Islet of Langerhans (tissue), 1 donor: Measurements from ENCODE around the gene NACC2.

Experiments used
- FAIRE-seq: peaks from one replicate; lab custom pipeline; 2011; peaks lifted over from hg19 to GRCh38; lab: Jason Lieb, UNC

Gene NACC2

DNA sequence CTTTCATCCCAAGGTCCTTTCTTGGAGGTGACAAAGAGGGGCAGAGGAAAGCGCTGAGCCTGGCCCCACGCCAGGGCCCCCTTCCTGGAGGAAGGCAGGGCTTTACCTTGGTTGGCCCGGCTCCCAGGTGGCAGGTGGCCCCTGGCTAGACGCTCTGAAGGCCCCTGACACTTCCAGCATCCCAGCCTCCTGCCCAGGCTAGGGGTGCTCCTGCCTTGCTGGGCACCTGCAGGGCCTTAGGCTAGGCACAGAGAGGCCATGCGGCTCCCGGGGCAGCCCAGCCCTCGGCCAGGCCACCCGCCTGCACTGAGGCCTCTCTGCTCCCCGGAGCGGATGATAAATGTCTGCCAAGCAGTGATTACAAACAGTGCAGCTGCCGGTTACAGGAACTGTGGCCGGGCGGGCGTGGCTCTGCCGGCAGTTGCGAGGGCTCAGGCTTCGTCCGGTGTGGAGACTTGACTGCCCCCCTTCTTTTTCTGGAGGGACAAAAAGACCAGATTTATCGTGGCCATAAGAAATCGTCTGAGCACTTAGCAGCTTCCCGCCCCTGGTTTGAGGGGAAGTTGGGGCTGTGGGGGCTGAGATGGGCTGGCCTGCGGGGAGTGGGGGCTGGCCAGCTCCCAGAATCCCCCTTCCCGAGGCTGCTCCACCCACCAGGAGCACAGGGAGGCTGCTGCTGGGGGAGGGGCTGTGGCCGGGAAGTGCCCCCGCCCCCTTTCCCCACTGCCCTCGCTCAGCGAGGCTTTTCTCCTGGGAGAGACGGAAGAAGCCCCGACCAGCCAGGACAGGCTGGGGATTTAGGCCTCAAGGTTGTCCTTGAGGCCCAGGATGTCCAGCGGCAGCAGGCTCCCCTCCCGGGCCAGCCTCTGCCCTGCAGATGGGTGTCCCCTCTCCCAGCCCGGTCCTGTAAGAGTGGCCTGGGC, 102.3 kb downstream of the NACC2 start:
- no peak for FAIRE-seq

DNA sequence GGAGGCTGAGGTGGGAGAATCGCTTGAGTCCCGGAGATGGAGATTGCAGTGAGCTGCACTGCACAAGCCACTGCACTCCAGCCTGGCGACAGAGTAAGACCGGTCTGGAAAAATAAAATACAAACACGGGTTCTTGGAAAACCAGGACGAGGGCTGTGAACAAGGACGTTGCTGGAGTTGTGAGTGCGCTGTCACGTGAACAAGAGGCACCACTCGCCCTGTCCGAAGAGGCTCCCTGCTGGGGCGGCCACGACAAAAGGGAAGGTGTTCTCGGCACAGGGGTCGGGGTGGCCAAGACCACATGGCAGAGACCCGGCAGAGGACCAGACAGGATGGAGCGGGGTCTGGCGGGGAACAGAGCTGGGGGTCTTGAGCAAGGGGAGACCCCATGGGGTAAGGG, 103.3 kb downstream of the NACC2 start:
- no peak for FAIRE-seq

DNA sequence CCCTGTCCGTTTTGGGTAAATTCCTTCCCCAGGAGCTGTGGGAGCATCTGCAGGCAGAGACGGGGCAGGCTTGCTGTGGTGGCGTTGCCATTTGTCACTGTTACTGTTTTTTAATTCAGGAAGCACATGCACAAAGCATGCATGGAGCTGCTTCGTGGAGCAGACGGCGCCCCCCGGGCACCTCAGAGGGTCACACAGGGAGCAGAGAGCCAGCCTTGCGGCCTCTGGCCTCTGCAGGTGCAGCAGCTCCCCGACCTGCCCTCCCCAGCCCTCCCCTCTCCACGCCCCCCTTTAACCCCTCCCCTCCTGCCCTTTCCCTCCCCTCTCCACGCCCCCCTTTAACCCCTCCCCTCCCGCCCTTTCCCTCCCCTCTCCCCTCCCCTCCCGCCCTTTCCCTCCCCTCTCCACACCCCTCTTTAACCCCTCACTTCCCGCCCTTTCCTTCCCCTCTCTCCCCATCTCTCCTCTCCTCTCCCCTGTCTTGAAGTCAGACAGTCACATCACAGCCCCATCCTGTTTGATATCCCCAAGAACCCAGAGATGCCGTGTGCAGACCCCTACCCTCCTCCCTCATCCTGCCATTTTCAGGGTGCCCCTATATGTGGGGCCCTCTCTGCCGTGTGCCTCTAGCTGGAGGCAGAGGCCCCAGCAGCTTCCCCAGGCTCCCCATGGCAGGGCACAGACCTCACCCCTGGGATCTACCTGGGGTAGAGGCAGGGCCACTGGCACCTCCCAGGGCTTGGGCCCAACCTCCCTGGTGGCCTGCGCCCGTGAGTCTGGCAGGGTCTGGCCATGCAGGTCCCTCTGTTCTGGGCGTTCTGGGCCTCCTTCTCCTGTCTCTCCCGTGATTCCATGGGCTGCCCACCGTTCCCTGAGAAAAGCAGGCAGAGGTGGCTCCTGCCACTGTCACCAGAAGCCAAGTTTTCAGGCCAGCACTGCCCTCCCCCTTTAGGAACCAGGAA, 104.3 kb downstream of the NACC2 start:
- no peak for FAIRE-seq

GRCh38 chr9:135989722-135990467, 105.2 kb downstream of the NACC2 start:
- FAIRE-seq: no peak

DNA sequence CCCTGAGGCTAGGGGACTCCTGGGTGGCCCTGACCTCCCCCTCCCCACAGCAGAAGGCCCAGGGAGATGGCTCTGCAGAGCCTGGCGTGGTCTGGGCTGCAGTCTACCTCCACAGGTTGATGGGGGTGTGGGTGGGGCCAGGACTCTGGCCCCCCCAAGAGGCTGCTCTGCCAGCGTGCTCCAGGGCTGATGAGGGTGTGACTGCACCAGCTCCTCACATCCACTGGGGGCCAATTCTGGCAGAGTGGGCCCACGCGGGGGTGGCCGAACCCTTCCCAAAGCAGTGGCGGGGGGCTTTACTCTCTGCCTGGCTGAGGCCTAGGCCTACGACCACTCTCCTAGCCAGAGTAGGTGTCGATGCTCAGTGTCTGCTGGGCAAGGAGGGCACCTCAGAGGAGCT, 105.9 kb downstream of the NACC2 start:
- FAIRE-seq: no peak

GRCh38 chr9:135988493-135988892, 106.6 kb downstream of the NACC2 start:
- FAIRE-seq: no peak

DNA sequence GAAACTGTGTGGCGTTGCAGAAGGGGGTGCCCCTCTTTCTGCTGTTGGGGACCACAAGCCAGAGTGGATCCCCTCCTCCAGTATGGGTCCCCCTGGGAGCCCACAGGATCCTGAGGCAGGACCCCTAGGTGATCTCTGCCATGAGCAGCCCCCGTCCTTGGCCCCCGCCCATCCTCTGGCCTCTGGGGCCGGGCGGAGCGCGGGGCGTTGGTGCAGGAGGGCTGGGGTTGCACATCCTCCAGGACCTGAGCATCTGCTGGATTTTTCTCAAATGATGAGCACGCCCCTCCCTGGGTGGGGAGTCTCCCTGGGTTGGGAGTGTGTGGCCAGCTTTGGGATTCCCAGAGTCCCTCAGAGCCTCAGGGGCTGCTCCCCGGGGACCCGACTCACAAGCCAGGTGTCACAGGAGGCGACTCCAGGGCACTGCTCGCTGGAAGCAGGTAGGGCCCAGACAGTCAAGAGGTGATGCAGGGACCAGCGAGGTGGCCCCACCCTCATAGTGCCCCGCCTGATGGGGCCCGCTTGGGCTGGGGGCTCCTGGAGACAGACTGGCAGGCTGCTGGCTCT, 107.2 kb downstream of the NACC2 start:
- no peak for FAIRE-seq

DNA sequence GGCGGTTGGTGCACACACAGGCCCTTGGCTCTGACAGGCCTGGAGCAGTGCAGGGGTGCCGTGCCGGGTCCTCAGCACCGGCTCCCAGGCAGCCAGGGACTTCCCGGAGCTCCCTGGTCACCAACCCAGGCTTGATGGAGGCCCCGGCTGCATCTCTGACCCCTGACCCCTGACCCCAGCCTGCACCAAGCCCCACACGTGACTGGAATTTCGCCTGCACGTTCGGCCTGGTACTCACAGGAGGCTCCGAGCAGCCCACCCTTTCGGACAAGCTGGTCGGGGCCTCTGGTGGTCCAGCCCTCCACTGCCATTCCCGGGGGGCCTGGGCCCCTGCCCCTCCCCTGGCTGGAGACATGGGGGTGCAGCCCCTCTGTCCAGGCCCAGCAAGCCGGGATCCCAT, 108.5 kb downstream of the NACC2 start:
- no peak for FAIRE-seq

- no peak for FAIRE-seq
These were observed 109.2 kb downstream of the NACC2 start for GRCh38 chr9:135985889-135986288.

DNA sequence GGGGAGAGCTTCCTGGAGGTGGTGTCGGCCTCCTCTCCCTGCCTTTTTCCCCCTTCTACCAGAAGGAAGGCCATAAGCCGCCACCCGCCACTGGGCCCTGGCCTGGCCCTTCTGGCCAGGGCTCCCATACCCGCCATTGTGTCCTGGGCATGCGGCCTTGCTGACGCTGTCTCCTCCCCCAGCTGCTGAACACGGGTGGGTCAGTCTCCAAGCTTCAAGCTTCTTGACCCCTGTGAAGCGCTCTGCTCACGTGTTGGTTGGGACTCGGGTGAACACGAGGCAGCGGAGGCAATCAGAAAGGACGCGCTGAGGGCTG, 109.7 kb downstream of the NACC2 start:
- FAIRE-seq: no peak

- FAIRE-seq: no peak
These were observed 110.9 kb downstream of the NACC2 start for GRCh38 chr9:135984072-135984710.

GRCh38 chr9:135983208-135984071, 111.6 kb downstream of the NACC2 start:
- no peak for FAIRE-seq

DNA sequence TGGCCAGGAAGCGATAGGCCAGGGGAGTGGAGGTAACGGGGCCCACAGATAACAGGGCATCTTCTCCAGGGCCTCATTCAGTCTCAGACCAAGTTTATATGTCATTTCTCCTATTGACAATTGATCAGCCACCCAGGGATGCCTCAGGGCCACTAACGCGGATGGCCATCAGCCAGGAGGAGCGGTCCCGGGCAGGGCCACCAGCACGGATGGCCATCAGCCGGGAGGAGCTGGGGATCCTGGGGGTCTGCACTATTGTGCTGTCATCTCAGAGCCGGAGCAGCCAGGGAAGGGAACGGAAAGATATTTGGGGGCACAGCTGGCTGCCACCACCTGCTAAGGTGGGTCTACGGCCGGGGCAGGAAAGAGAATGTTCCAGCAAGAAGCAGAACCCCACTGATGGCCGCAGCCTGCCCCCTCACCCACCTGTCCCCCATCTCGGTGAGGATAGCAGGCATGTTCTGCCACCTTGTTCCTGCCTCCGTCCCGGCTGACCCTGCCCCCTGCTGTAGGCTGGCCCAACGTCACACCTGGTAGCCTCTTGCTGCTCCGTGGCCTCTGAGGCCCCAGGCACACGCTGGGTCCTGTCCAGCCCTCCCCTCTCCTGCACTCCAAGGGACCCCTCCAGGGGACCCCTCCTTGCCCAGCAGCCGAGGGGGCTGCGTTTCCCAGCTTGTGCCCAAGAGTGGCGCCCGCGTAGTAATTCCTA, 112.4 kb downstream of the NACC2 start:
- no peak for FAIRE-seq

DNA sequence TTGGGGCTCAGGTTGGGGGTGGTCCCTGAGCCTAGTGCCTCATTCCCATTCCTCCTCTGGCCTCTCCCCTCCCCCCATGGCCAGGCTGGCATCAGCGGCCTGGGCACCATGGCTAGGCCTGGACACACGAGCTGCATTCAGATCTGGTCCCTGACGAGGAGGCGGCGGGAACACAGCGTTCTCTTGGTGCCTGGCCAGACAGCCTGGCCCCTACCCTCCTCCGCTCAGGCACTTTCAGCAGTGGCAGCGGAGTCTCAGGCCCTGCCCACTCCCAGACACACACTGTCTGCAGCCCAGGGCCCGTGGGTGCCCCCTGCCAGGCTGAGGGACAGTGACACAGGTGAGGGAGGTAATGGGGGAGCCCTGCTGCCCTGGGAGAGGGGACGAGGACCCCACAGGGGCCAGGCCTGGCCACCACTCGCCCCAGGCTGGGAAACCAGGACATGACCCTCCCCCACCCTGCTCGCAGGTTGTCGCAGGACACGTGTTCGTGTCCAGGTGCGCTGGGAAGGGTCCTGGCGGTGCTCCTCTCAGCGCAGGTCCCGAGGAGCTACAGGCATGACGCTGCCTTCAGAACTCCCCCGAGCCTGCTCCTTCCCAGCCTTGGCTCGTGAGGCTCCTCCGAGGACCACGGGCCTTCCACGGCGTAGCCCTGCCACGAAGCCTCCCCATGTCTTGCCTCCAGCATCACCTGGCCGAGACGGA, 114.0 kb downstream of the NACC2 start:
- no peak for FAIRE-seq

DNA sequence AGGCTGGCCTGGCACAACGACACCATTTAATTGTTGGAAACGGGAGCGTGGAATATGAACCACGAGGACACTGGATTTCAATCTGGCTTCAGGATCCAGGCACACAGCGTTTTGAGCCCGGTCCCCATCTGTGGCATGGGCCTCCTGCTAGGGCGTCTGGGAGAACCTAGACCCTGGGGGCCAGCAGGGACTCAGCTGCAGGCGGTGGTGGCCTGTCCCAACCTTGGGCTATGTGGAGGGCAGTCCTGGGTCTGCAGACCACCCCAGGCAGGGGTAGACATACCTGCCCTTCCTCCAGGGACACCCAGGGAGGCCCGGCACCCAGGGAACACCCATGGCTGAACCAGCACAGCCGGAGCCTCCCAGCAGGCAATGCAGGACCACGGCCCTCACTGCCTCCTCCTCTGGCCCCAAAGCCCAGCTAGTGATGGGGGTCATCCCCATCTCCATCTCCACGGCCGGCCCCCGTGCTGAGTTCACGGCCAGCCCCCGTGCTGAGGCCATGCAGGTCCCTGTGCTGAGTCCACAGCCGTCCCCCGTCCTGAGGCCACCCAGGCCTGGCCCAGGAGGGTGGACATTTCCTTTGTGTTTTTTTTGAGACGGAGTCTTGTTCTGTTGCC, 115.4 kb downstream of the NACC2 start:
- no peak for FAIRE-seq

DNA sequence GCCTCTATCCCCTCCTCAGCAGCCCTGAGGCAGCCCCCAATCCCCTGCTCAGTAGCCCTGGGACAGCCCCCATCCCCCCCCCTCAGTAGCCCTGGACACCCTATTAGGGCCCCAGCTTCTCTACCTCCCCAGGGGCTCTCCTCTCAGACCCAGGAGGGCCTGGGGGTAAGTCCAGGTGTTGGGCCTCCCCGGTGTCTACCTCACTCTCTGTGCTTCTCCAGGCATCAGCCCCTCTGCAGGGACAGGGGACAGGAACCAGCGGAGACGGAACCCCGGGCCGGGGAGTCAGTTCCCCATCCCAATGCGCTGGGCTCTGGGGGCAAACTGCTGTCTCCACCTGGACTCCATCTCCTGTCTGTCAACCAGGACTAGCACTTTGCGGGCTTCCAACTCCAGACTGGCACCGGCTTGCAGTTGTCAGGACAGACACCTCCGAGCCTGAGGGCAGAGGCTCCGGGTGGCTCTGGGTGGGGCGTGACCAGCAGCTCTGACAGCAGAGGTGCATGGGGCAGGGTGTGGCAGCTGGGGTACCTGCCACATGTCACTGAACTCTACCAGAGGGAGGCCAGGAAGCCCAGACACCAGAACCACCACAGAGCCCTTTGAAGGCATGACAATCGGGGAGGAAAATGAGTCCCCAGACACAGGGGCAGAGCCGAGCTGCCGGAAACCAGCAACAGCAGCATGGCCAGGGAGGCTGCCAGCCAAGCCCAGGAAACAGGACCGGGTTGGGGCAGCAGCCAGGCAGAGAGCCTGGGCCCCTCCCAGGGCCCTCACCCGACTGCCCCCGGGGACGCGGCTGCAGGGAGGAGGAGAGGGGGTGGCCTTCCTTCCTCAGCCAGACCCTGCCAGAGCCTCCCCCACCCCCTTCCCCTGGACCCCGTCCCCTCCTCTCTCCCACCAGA, 116.2 kb downstream of the NACC2 start:
- FAIRE-seq: no peak

DNA sequence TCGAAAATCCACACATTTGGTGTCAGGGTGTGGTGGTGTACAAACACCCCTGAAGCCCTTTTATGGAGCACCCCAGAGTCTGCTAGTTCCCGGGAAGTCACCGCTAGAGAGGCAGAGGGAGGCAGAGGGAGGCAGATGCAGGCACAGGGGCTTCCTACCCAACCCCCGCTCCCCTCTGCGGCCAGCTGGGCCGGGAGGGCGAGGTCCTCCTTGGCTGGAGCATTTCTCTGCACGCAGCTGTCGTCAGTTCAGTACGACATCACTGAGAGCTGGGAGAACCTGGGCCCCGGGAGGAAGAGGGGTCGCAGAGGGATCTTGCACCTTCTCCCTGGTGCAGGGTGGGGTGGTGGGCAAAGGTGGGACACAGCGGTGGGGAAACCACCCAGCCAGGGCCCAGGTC, 118.1 kb downstream of the NACC2 start:
- no peak for FAIRE-seq

- FAIRE-seq: no peak
These were observed 118.6 kb downstream of the NACC2 start for GRCh38 chr9:135976531-135976930.
